ENCODE results near the gene ERICH6B.

DNA sequence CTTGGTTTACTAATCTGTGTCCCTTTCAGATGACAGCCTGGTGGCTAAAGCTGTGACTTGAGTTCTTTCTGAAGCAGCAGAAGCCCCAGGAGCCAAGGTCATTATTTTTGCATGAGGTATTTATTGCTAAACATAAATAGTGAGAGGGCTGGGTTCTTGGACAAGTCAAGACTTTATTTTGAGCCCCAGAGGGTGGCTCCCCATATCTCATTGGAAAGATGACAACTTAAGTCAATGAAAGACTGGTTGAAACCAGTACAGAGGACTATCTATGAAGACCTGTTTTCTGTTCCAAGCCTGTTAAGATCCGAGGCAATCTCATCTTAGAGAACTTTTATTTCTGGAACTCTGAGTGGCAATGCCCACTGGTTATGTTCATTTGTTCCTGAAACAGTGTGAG is 14.4 kb upstream of the ERICH6B start:
- TF ChIP-seq, protein P1, sequence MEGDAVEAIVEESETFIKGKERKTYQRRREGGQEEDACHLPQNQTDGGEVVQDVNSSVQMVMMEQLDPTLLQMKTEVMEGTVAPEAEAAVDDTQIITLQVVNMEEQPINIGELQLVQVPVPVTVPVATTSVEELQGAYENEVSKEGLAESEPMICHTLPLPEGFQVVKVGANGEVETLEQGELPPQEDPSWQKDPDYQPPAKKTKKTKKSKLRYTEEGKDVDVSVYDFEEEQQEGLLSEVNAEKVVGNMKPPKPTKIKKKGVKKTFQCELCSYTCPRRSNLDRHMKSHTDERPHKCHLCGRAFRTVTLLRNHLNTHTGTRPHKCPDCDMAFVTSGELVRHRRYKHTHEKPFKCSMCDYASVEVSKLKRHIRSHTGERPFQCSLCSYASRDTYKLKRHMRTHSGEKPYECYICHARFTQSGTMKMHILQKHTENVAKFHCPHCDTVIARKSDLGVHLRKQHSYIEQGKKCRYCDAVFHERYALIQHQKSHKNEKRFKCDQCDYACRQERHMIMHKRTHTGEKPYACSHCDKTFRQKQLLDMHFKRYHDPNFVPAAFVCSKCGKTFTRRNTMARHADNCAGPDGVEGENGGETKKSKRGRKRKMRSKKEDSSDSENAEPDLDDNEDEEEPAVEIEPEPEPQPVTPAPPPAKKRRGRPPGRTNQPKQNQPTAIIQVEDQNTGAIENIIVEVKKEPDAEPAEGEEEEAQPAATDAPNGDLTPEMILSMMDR (IDR thresholded peaks at IDR 0.05): no peak
- TF ChIP-seq EP300 (IDR thresholded peaks at IDR 0.05) (no peak), POLR2A (IDR thresholded peaks at IDR 0.05; ENCODE audit: low read depth) (no peak), POLR2AphosphoS5 (IDR thresholded peaks at IDR 0.05) (no peak)

Measured in esophagus muscularis mucosa (tissue), 4 donors.